Measurements from ENCODE around the gene PLSCR5.
A peak's percentile ranks its signal among the peaks of the same experiment; 100 is the strongest.

Gene PLSCR5

GRCh38 chr3:146605106-146605505 lies at the start of gene PLSCR5:
PLSCR5 (minus strand) TSS chr3:146605346; CDS start chr3:146605212, 134 bp downstream.
- no peaks in the 10 kb centered on the region for H3K9me3 ChIP-seq (ENCODE audit: control insufficient read depth in 5 of 5, low read length in 5 of 5)
- H3K4me1 ChIP-seq (ENCODE audit: control insufficient read depth in 5 of 5, insufficient read depth in 5 of 5, low read length in 5 of 5): no peaks in the 10 kb centered on the region
- H3K27ac ChIP-seq (ENCODE audit: low read depth, low read length): no peak within 1 kb of the TSS
- H3K36me3 ChIP-seq (ENCODE audit: control insufficient read depth in 5 of 5, insufficient read depth in 5 of 5, low read length in 5 of 5): no peaks in the 10 kb centered on the region
- no peak within 1 kb of the TSS for H3K9ac ChIP-seq (ENCODE audit: low read length in 5 of 5)
- H3K27me3 ChIP-seq (ENCODE audit: control insufficient read depth in 5 of 5, insufficient read depth in 4 of 5, low read length in 5 of 5): no peaks in the 10 kb centered on the region
- no peak within 1 kb of the TSS for H3K4me3 ChIP-seq (ENCODE audit: low read depth in 1 of 5, low read length in 5 of 5)

- Histone ChIP-seq H3K27ac (ENCODE audit: low read depth, low read length) (no peak overlapping the region), H3K9me3 (ENCODE audit: control insufficient read depth in 5 of 5, low read length in 5 of 5) (peaks cover 0 to 5% (median 0%) of the 10 kb centered on the region in 5 donors), H3K36me3 (ENCODE audit: control insufficient read depth in 5 of 5, insufficient read depth in 5 of 5, low read length in 5 of 5) (no peaks in the 10 kb centered on the region), H3K9ac (ENCODE audit: low read length in 5 of 5) (no peak overlapping the region), H3K4me1 (ENCODE audit: control insufficient read depth in 5 of 5, insufficient read depth in 5 of 5, low read length in 5 of 5) (peaks cover 3 to 16% (median 9%) of the 10 kb centered on the region in 5 donors), H3K4me3 (ENCODE audit: low read depth in 1 of 5, low read length in 5 of 5) (no peak overlapping the region), H3K27me3 (ENCODE audit: control insufficient read depth in 5 of 5, insufficient read depth in 4 of 5, low read length in 5 of 5) (no peaks in the 10 kb centered on the region)
These were observed 48.8 kb upstream of the PLSCR5 start for GRCh38 chr3:146653978-146654377.

GRCh38 chr3:146650691-146651442 lies 45.7 kb upstream of the PLSCR5 start:
- Histone ChIP-seq H3K4me3 (ENCODE audit: low read depth in 1 of 5, low read length in 5 of 5) (peak overlapping the region in 1 of 5 donors; percentile 5), H3K9me3 (ENCODE audit: control insufficient read depth in 5 of 5, low read length in 5 of 5) (no peaks in the 10 kb centered on the region), H3K36me3 (ENCODE audit: control insufficient read depth in 5 of 5, insufficient read depth in 5 of 5, low read length in 5 of 5) (no peaks in the 10 kb centered on the region), H3K27me3 (ENCODE audit: control insufficient read depth in 5 of 5, insufficient read depth in 4 of 5, low read length in 5 of 5) (no peaks in the 10 kb centered on the region), H3K9ac (ENCODE audit: low read length in 5 of 5) (no peak overlapping the region), H3K4me1 (ENCODE audit: control insufficient read depth in 5 of 5, insufficient read depth in 5 of 5, low read length in 5 of 5) (peaks cover 3 to 16% (median 9%) of the 10 kb centered on the region in 5 donors), H3K27ac (ENCODE audit: low read depth, low read length) (no peak overlapping the region)

GRCh38 chr3:146646261-146646660 lies 41.1 kb upstream of the PLSCR5 start:
- Histone ChIP-seq H3K27me3 (ENCODE audit: control insufficient read depth in 5 of 5, insufficient read depth in 4 of 5, low read length in 5 of 5) (no peaks in the 10 kb centered on the region), H3K9me3 (ENCODE audit: control insufficient read depth in 5 of 5, low read length in 5 of 5) (no peaks in the 10 kb centered on the region), H3K36me3 (ENCODE audit: control insufficient read depth in 5 of 5, insufficient read depth in 5 of 5, low read length in 5 of 5) (no peaks in the 10 kb centered on the region), H3K4me1 (ENCODE audit: control insufficient read depth in 5 of 5, insufficient read depth in 5 of 5, low read length in 5 of 5) (peaks cover 1 to 10% (median 4%) of the 10 kb centered on the region in 5 donors), H3K27ac (ENCODE audit: low read depth, low read length) (no peak overlapping the region), H3K4me3 (ENCODE audit: low read depth in 1 of 5, low read length in 5 of 5) (no peak overlapping the region), H3K9ac (ENCODE audit: low read length in 5 of 5) (no peak overlapping the region)

- no peak overlapping the region for H3K9ac ChIP-seq (ENCODE audit: low read length in 5 of 5)
- no peaks in the 10 kb centered on the region for H3K4me1 ChIP-seq (ENCODE audit: control insufficient read depth in 5 of 5, insufficient read depth in 5 of 5, low read length in 5 of 5)
- no peaks in the 10 kb centered on the region for H3K27me3 ChIP-seq (ENCODE audit: control insufficient read depth in 5 of 5, insufficient read depth in 4 of 5, low read length in 5 of 5)
- no peaks in the 10 kb centered on the region for H3K9me3 ChIP-seq (ENCODE audit: control insufficient read depth in 5 of 5, low read length in 5 of 5)
- no peak overlapping the region for H3K27ac ChIP-seq (ENCODE audit: low read depth, low read length)
- H3K4me3 ChIP-seq (ENCODE audit: low read depth in 1 of 5, low read length in 5 of 5): no peak overlapping the region
- no peaks in the 10 kb centered on the region for H3K36me3 ChIP-seq (ENCODE audit: control insufficient read depth in 5 of 5, insufficient read depth in 5 of 5, low read length in 5 of 5)
These were observed 36.1 kb upstream of the PLSCR5 start for GRCh38 chr3:146640955-146641867.

GRCh38 chr3:146640361-146640760 lies 35.2 kb upstream of the PLSCR5 start:
- Histone ChIP-seq H3K27me3 (ENCODE audit: control insufficient read depth in 5 of 5, insufficient read depth in 4 of 5, low read length in 5 of 5) (no peaks in the 10 kb centered on the region), H3K9ac (ENCODE audit: low read length in 5 of 5) (no peak overlapping the region), H3K9me3 (ENCODE audit: control insufficient read depth in 5 of 5, low read length in 5 of 5) (no peaks in the 10 kb centered on the region), H3K4me1 (ENCODE audit: control insufficient read depth in 5 of 5, insufficient read depth in 5 of 5, low read length in 5 of 5) (no peaks in the 10 kb centered on the region), H3K27ac (ENCODE audit: low read depth, low read length) (no peak overlapping the region), H3K4me3 (ENCODE audit: low read depth in 1 of 5, low read length in 5 of 5) (no peak overlapping the region), H3K36me3 (ENCODE audit: control insufficient read depth in 5 of 5, insufficient read depth in 5 of 5, low read length in 5 of 5) (no peaks in the 10 kb centered on the region)

GRCh38 chr3:146638718-146639117 lies 33.6 kb upstream of the PLSCR5 start:
- Histone ChIP-seq H3K27me3 (ENCODE audit: control insufficient read depth in 5 of 5, insufficient read depth in 4 of 5, low read length in 5 of 5) (no peaks in the 10 kb centered on the region), H3K27ac (ENCODE audit: low read depth, low read length) (no peak overlapping the region)

GRCh38 chr3:146637871-146638270 lies 32.7 kb upstream of the PLSCR5 start:
- Histone ChIP-seq H3K4me1 (ENCODE audit: control insufficient read depth in 5 of 5, insufficient read depth in 5 of 5, low read length in 5 of 5) (no peaks in the 10 kb centered on the region), H3K4me3 (ENCODE audit: low read depth in 1 of 5, low read length in 5 of 5) (no peak overlapping the region), H3K27ac (ENCODE audit: low read depth, low read length) (no peak overlapping the region), H3K36me3 (ENCODE audit: control insufficient read depth in 5 of 5, insufficient read depth in 5 of 5, low read length in 5 of 5) (no peaks in the 10 kb centered on the region), H3K9me3 (ENCODE audit: control insufficient read depth in 5 of 5, low read length in 5 of 5) (no peaks in the 10 kb centered on the region), H3K9ac (ENCODE audit: low read length in 5 of 5) (no peak overlapping the region), H3K27me3 (ENCODE audit: control insufficient read depth in 5 of 5, insufficient read depth in 4 of 5, low read length in 5 of 5) (no peaks in the 10 kb centered on the region)

More at GRCh38 chr3:146638718-146639117, 33.6 kb upstream of the PLSCR5 start:
- no peaks in the 10 kb centered on the region for H3K4me1 ChIP-seq (ENCODE audit: control insufficient read depth in 5 of 5, insufficient read depth in 5 of 5, low read length in 5 of 5)
- no peak overlapping the region for H3K9ac ChIP-seq (ENCODE audit: low read length in 5 of 5)
- no peaks in the 10 kb centered on the region for H3K9me3 ChIP-seq (ENCODE audit: control insufficient read depth in 5 of 5, low read length in 5 of 5)
- no peak overlapping the region for H3K4me3 ChIP-seq (ENCODE audit: low read depth in 1 of 5, low read length in 5 of 5)
- H3K36me3 ChIP-seq (ENCODE audit: control insufficient read depth in 5 of 5, insufficient read depth in 5 of 5, low read length in 5 of 5): no peaks in the 10 kb centered on the region

GRCh38 chr3:146636881-146637280 lies 31.7 kb upstream of the PLSCR5 start:
- Histone ChIP-seq H3K27ac (ENCODE audit: low read depth, low read length) (no peak overlapping the region), H3K27me3 (ENCODE audit: control insufficient read depth in 5 of 5, insufficient read depth in 4 of 5, low read length in 5 of 5) (no peaks in the 10 kb centered on the region), H3K36me3 (ENCODE audit: control insufficient read depth in 5 of 5, insufficient read depth in 5 of 5, low read length in 5 of 5) (no peaks in the 10 kb centered on the region), H3K4me3 (ENCODE audit: low read depth in 1 of 5, low read length in 5 of 5) (no peak overlapping the region), H3K9me3 (ENCODE audit: control insufficient read depth in 5 of 5, low read length in 5 of 5) (no peaks in the 10 kb centered on the region), H3K9ac (ENCODE audit: low read length in 5 of 5) (no peak overlapping the region), H3K4me1 (ENCODE audit: control insufficient read depth in 5 of 5, insufficient read depth in 5 of 5, low read length in 5 of 5) (no peaks in the 10 kb centered on the region)

GRCh38 chr3:146634346-146634745 lies 29.2 kb upstream of the PLSCR5 start:
- H3K36me3 ChIP-seq (ENCODE audit: control insufficient read depth in 5 of 5, insufficient read depth in 5 of 5, low read length in 5 of 5): no peaks in the 10 kb centered on the region
- H3K9me3 ChIP-seq (ENCODE audit: control insufficient read depth in 5 of 5, low read length in 5 of 5): no peaks in the 10 kb centered on the region

More at GRCh38 chr3:146634346-146634745, 29.2 kb upstream of the PLSCR5 start:
- H3K9ac ChIP-seq (ENCODE audit: low read length in 5 of 5): no peak overlapping the region
- H3K27ac ChIP-seq (ENCODE audit: low read depth, low read length): no peak overlapping the region
- H3K27me3 ChIP-seq (ENCODE audit: control insufficient read depth in 5 of 5, insufficient read depth in 4 of 5, low read length in 5 of 5): no peaks in the 10 kb centered on the region
- no peaks in the 10 kb centered on the region for H3K4me1 ChIP-seq (ENCODE audit: control insufficient read depth in 5 of 5, insufficient read depth in 5 of 5, low read length in 5 of 5)
- no peak overlapping the region for H3K4me3 ChIP-seq (ENCODE audit: low read depth in 1 of 5, low read length in 5 of 5)

Data from subcutaneous abdominal adipose tissue (tissue), 5 donors.